Fibroblast of upper back skin (primary cell): ENCODE results near the gene HLA-DMA.
A peak's percentile ranks its signal among the peaks of the same experiment; 100 is the strongest.

Experiments
- DNase-seq: peaks from one replicate; pipeline ENCODE4 v3.0.0-alpha.2; 2013

Gene HLA-DMA

GRCh38 chr6:32912951-32913350, 39.9 kb downstream of the HLA-DMA start:
- no peak for DNase-seq

- no peak for DNase-seq
These were observed 44.0 kb downstream of the HLA-DMA start for GRCh38 chr6:32908897-32909296.

- peak; percentile 82 for DNase-seq
These were observed 46.4 kb downstream of the HLA-DMA start for GRCh38 chr6:32906539-32906938.

- peak; percentile 14 for DNase-seq
These were observed 47.8 kb downstream of the HLA-DMA start for GRCh38 chr6:32905078-32905477.

GRCh38 chr6:32903952-32904351, 48.9 kb downstream of the HLA-DMA start:
- DNase-seq, result no peak
